GM21717 (cell line): ENCODE measurements around the gene GRIK5.
"Not testable (repeated sequence)": the region's sequence is repeated elsewhere in the genome, so short reads cannot be mapped to it uniquely, and the experiment has no call there.

Experiments
- ATAC-seq: cut with Tn5 transposase; IDR thresholded peaks from one replicate; pipeline ENCODE4 v1.9.1; 2021; ENCODE audit warnings: mild to moderate bottlenecking, moderate library complexity; ENCODE audit not compliant: unreplicated experiment

The GRIK5 gene, protein sequence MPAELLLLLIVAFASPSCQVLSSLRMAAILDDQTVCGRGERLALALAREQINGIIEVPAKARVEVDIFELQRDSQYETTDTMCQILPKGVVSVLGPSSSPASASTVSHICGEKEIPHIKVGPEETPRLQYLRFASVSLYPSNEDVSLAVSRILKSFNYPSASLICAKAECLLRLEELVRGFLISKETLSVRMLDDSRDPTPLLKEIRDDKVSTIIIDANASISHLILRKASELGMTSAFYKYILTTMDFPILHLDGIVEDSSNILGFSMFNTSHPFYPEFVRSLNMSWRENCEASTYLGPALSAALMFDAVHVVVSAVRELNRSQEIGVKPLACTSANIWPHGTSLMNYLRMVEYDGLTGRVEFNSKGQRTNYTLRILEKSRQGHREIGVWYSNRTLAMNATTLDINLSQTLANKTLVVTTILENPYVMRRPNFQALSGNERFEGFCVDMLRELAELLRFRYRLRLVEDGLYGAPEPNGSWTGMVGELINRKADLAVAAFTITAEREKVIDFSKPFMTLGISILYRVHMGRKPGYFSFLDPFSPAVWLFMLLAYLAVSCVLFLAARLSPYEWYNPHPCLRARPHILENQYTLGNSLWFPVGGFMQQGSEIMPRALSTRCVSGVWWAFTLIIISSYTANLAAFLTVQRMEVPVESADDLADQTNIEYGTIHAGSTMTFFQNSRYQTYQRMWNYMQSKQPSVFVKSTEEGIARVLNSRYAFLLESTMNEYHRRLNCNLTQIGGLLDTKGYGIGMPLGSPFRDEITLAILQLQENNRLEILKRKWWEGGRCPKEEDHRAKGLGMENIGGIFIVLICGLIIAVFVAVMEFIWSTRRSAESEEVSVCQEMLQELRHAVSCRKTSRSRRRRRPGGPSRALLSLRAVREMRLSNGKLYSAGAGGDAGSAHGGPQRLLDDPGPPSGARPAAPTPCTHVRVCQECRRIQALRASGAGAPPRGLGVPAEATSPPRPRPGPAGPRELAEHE

DNA sequence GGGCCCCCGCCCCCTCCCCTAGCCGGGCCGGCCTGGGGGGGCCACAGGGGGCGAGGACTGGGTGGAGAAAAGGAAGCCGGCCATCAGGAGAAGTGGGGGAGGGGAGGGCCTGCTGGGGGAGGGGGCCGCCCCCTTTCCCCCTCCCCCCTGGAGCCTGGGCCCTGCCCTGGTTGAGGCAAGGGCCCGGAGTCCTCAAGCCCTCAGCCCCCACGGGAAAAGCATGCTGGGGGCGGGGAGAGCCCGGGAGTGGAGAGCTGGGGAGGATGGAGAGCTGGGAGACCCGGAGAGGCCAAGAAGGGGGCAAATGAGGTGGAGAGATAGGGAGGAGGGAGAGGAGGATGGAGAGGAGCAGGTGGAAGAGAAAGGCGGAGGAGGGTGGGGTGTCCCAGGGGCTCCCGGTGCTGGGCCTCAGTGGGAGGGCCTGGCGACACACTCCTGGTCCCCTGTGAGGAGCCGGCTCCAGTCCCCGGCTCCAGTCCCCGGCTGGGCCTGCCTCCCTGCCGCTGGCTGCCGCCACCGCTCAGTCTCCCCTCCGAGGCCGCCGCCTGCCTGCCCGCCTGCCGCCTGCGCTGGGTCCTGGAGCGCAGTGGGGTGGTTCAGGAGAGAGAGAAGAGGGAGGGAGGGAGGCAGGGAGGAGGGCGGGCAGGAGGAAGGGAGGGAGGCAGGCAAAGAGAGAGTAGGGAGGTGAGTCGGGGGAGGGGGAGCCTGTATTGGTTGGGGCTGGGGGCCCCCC lies at the start of gene GRIK5:
GRIK5 (minus strand) TSS at position 588 of the 733 bp plus-strand sequence. CDS start 4,436 bp downstream, outside the sequence.
- no peak for ATAC-seq

DNA sequence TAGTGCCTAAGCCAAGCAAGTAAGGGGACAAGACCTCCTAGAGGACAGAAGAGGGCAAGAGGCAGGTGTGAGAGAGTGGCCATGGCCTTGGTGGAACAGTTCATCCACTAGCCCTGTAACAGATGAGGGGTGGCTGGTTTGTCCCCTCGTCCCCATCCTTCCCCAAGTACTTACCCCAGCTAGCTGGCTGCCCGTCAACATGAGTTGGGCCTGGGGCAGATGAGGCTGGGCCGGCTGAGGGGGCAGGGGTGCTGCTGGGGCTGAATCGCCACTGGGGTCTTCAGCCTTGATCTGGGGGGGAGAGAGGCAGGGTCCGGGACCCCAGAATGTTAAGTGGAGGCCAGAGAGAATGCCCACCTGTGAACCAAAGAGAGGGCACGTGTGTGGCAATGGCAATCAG lies 47.1 kb upstream of the GRIK5 start:
- ATAC-seq = no peak

- no peak for ATAC-seq
Observed at GRCh38 chr19:42116308-42117075, 46.5 kb upstream of the GRIK5 start.

DNA sequence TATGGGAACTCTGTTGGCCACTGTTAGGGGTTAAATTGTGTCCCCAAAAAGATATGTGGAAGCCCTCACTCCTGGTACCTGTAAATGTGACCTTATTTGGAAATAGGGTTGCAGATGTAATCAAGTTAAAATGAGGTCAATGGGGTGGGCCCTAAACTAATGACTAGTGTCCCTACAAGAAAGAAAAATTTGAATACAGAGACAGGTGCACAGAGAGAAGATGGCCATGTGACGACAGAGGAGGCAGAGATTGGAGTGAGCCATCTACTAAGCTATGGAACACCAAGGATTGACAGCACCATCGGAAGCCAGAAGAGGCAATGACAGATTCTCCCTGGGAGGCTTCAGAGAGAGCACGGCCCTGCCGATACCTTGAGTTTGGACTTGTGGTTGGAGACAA lies 45.7 kb upstream of the GRIK5 start:
- ATAC-seq = no peak

- no peak for ATAC-seq
Observed at GRCh38 chr19:42115219-42115618, 45.2 kb upstream of the GRIK5 start.

- no peak for ATAC-seq
Observed at GRCh38 chr19:42114412-42114811, 44.4 kb upstream of the GRIK5 start.

DNA sequence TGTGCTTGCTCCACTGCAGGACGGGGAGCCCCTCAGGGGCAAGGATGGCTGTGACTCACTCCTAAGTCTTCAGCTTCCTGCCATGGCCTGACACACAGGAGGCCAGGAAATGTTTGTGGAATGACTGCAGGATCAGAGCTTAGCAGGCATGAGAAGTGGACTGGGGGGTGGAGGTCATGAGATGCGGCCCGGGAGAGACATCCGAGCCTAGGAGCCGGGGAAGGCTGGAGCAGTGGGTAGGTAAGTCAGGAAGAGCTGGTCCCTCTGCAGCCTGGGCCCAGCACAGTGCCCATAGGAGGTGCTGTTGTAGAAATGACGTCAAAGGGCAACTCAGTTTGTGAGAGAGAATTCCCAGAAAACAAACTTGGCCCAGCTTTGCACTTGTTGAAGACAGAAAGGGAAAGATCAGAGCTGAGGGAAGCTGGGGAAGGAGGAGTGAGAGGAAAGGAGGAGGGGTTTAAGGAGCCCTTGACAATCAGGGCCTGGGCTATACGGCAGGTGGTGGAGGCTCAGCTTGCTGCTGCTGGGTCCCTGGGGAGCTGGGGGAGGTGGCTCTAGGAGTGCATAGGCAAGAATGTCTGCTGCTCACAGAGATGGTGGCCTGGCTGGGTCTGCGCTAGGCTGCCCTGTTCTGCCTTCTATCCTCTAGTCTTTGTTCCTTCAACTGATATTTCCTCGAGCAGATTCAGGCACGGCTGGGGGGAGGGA lies 43.8 kb upstream of the GRIK5 start:
- ATAC-seq = no peak

DNA sequence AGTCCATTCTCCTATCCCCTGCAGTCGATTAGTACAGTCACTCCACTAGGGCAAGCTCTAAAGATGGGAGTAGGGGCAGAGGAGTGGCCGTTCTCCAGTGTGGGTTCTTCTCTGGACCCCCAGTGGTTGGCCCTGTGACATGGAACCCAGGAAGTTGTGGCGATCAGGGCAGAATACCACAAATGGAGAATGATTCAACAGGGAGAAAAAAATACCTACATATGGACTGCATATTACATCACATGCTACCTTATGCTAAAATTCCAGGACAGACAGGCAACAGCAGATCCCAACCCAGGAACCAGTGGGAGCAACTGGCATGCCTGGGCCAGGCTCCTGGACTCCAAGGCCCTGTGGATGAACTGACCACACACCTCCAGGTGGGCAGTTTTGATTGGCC lies 41.8 kb upstream of the GRIK5 start:
- no peak for ATAC-seq

GRCh38 chr19:42111384-42111783 lies 41.4 kb upstream of the GRIK5 start:
- no peak for ATAC-seq

GRCh38 chr19:42110658-42111057 lies 40.7 kb upstream of the GRIK5 start:
- ATAC-seq = no peak

GRCh38 chr19:42109896-42110295 lies 39.9 kb upstream of the GRIK5 start:
- ATAC-seq = no peak

DNA sequence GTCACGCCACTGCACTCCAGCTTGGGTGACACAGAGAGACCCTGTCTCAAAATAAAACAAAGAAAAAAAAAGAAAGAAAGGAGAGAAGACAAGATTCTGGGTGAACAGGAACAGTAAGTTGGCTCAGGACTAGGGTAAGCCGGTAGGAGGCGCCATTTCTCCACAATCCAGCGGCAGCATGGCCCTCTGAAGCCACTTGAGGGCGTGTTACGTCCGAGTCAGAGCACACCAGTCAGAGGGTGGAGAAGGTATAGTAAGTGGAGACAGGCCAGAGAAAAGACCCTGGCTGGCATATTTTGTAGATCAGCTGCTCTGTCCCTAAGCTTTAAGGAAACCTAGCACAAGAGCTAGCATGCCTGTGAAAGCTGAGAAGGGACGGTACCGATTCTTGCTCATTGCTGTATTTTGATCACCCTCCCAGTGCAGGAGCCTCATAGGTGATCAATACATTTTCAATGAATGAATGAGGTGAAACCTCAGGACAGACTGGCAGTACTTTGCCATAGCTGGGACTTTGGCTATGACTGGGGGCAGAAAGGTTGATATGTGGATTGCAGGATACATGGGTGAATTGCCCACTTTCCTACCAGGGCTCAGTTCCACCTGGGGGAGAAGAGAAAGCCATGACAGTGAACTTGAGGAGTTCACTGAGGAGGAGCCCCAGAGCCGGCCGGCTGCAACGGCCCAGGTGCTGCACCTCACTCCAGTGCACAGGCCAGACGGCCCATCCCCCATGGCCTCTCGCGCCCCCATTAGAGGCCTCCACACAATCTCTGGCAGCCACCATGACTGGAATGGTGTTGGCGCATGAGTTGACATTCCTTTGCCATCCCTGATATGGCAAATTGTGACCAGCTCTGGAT lies 38.8 kb upstream of the GRIK5 start:
- peak; percentile 58 for ATAC-seq

- ATAC-seq = no peak
Observed at GRCh38 chr19:42105368-42105767, 35.4 kb upstream of the GRIK5 start.

DNA sequence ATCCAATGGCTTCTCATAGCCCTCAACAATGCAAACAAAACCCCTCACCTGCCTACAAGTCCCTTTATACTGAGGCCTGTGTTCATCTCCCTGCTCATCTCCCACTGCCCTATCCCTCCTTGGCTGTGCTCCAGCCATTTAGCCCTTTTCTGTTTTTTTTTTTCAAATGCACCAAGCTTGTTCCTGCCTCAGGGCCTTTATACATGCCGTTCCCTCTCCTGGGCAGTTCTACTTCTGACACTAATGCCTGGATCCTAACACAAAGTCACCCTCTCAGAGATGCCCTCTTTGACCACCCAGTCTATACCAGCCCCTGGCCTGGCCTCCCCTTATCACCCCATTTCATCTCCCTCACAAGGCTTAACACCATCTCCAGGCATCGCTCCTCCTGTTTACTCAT lies 32.9 kb upstream of the GRIK5 start:
- ATAC-seq = no peak

DNA sequence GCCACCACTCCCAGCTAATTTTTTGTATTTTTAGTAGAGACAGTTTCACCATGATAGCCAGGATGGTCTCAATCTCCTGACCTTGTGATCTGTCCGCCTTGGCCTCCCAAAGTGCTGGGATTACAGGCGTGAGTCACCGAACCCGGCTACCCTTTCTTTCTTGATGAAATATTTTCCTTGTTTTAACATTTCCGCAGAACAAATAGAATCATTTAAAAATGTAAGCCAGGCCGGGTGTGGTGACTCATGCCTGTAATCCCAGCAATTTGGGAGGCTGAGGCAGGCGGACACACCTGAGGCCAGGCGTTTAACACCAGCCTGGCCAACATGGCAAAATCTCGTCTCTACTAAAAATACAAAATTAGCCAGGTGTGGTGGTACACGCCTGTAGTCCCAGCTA lies 30.2 kb upstream of the GRIK5 start:
- ATAC-seq = not testable (repeated sequence)

DNA sequence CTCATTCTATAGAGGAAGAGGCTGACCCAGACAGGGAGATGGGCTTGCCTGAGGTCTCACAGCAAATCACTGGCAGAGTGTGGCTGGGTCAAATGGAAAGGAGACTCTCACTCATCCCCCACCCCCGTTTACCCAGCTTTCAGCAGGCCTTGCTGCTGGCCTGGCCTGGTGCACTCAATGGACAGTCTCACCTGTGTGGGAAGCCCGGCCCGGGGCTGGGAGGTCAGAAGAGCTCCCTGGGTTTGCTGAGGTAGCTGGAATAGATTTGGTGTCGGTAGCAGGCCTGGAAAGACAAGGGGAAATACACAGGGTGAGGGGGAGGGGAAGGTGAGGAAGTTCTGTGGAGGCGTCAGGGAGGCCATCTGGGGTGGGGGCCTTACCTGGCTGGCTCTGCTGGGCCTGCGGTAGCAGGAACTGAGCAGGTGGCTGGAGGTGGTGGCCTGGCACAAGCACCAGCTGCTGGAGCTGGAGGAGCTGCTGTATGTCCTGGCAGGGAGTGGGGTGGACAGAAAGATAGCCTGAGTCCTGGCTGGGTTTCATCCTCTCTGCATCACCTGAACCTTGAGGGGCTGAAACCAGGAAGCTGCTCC lies 29.4 kb upstream of the GRIK5 start:
- no peak for ATAC-seq

DNA sequence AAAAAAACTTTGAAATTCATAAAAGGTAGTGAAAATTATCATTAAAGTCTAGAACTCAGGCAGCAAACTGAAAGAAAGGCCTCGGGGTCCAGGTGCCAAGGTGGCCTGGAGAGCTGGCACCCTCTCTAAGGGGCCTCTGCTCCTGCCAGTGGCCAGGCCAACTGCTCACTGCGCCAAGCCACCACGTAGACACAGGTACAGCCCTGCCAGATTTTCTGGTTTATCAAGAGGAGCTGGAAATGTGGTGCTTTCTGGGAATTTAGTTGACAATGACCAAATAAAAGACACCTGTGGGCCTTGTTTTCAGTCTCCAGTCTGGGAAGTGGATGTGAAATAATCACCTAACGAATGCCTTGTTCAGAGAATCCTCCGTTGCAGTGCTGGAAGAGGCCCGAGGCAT lies 28.8 kb upstream of the GRIK5 start:
- ATAC-seq = no peak

DNA sequence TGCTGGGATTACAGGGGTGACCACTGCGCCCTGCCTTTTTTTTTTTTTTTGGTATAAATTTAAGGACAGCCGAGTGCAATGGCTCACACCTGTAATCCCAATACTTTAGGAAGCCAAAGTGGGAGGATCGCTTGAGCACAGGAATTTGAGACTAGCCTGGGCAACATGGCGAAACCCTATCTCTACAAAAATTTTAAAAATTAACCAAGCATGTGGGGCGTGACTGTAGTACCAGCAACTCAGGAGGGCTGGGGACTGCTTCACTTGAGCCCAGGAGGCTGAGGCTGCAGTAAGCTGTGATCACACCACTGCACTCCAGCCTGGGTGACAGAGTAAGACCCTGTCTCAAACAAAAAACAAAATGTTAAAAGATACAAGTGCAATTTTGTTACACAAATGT lies 27.5 kb upstream of the GRIK5 start:
- no peak for ATAC-seq
